Head of caudate nucleus (tissue), 42 donors: ENCODE results near the gene FNDC10.
"Not testable (repeated sequence)": the region's sequence is repeated elsewhere in the genome, so short reads cannot be mapped to it uniquely, and the experiment has no call there.

Experiments used
- DNase-seq, 42 donors: peaks; one replicate each; pipeline versions ENCODE4 v3.0.0 to v3.0.0-alpha.2; 2020 to 2021; ENCODE audit warnings: mixed read lengths in 7 of 42
- intact Hi-C: fragments of 100-400 bp; cut with DNase I; formaldehyde crosslinking; loops from one replicate; pipeline ENCODE4 v1.15.0; 2022

FNDC10 gene

GRCh38 chr1:1599935-1600860 lies at the start of gene FNDC10:
TSS of gene FNDC10 (minus strand) at chr1:1600135. CDS start at chr1:1600015, 120 bp downstream.
- intact Hi-C loops = no loop called here
- DNase-seq = peak in 2 of 42 donors; percentile 35 to 42

- peak in 1 of 42 donors; percentile 27 for DNase-seq
- intact Hi-C loops = not testable (repeated sequence)
Observed at GRCh38 chr1:1648265-1648664, 48.3 kb upstream of the FNDC10 start.

GRCh38 chr1:1647567-1648241 lies 47.8 kb upstream of the FNDC10 start:
- peak in 3 of 42 donors; percentile 18 to 28 (median 19) for DNase-seq
- intact Hi-C loops = not testable (repeated sequence)

- intact Hi-C loops, DNase-seq: not testable (repeated sequence)
Observed at GRCh38 chr1:1646326-1646725, 46.4 kb upstream of the FNDC10 start.

GRCh38 chr1:1640711-1641461 lies 41.0 kb upstream of the FNDC10 start:
- intact Hi-C loops = not testable (repeated sequence)
- peak in 2 of 42 donors; percentile 1 to 30 for DNase-seq

GRCh38 chr1:1640081-1640480 lies 40.1 kb upstream of the FNDC10 start:
- intact Hi-C loops = not testable (repeated sequence)
- DNase-seq = peak in 1 of 42 donors; percentile 4

- intact Hi-C loops = not testable (repeated sequence)
- DNase-seq = peak in 1 of 42 donors; percentile 11
Observed at GRCh38 chr1:1639368-1639767, 39.4 kb upstream of the FNDC10 start.

- peak in 2 of 42 donors; percentile 14 to 31 for DNase-seq
- intact Hi-C loops = not testable (repeated sequence)
Observed at GRCh38 chr1:1638528-1638927, 38.6 kb upstream of the FNDC10 start.

GRCh38 chr1:1637479-1637875 lies 37.5 kb upstream of the FNDC10 start:
- peak in 3 of 42 donors; percentile 1 to 19 (median 3) for DNase-seq

GRCh38 chr1:1636621-1637478 lies 36.9 kb upstream of the FNDC10 start:
- DNase-seq = peak in 4 of 42 donors; percentile 2 to 20 (median 10)
- intact Hi-C loops = not testable (repeated sequence)

More at GRCh38 chr1:1637479-1637875, 37.5 kb upstream of the FNDC10 start:
- intact Hi-C loops = not testable (repeated sequence)

- intact Hi-C loops = not testable (repeated sequence)
- DNase-seq = peak in 2 of 42 donors; percentile 3 to 25
Observed at GRCh38 chr1:1634613-1635012, 34.7 kb upstream of the FNDC10 start.

- DNase-seq, intact Hi-C loops: not testable (repeated sequence)
Observed at GRCh38 chr1:1633409-1633808, 33.5 kb upstream of the FNDC10 start.

- DNase-seq = peak in 1 of 42 donors; percentile 12
- intact Hi-C loops = no loop called here
Observed at GRCh38 chr1:1631782-1632420, 32.0 kb upstream of the FNDC10 start, which contains the start of gene MMP23B. TSS of gene MMP23B (plus strand) at chr1:1632173. CDS start at chr1:1632219, 46 bp downstream.

GRCh38 chr1:1630965-1631781 lies 31.2 kb upstream of the FNDC10 start:
- intact Hi-C loops = no loop called here
- DNase-seq = peak in 33 of 42 donors; percentile 14 to 76 (median 50)

GRCh38 chr1:1630191-1630964 lies 30.4 kb upstream of the FNDC10 start:
- intact Hi-C loops = no loop called here
- peak; percentile 12 to 87 (median 69) for DNase-seq
